HepG2 (cell line): ENCODE data around the gene TMEM145. TPM values are rescaled to one million over a fixed set of nuclear protein-coding genes. Genes with fewer than 3 reads are reported as not detected.

ENCODE experiments used
- ATAC-seq: fragments of 200-7000 bp; cut with Tn5 transposase; 3 replicates; pipeline ENCODE4 v1.9.1; 2020; ENCODE audit warnings: mild to moderate bottlenecking, moderate library complexity
- BruUV-seq: library from RNA; stranded (reverse); fragments of 400-500 nt; replicated peaks from 2 replicates; lab custom pipeline; 2021; lab: Mats Ljungman, UMichigan
- CTCF ChIA-PET: fragments of 300-600 bp; formaldehyde crosslinking; extraction: SDS; loops from one replicate; lab custom pipeline; 2021; ENCODE audit warnings: low total read pairs, inconsistent platforms, low intra/inter-chr PET ratio; lab: Yijun Ruan, JAX
- POLR2A ChIA-PET: fragments of 350-600 bp; sonication (Branson Sonifier 250); formaldehyde crosslinking; loops from one replicate; lab custom pipeline; 2020; ENCODE audit warnings: antibody characterized with exemption, inconsistent platforms; lab: Yijun Ruan, JAX
- DNase-seq: peaks from one replicate; pipeline ENCODE4 v3.0.0-alpha.2; 2015; ENCODE audit warnings: low spot score
- FAIRE-seq: peaks from 3 replicates; lab custom pipeline; 2011; peaks lifted over from hg19 to GRCh38; lab: Jason Lieb, UNC
- H2AFZ ChIP-seq: one replicate; pipeline ENCODE4 v1.6.1; 2011; ENCODE audit warnings: low read length, inconsistent platforms
- H3K27ac ChIP-seq: fragments of 300-600 bp; 3 replicates; pipeline ENCODE4 v1.8.0; 2011; ENCODE audit warnings: mixed run types, mild to moderate bottlenecking, mixed read lengths, low read length, inconsistent platforms; ENCODE audit not compliant: insufficient read depth; ENCODE audit errors: extremely low read length
- H3K27me3 ChIP-seq, 2 experiments: fragments of 200-600 bp in 1 of 2; 2 replicates in 1 of 2; 3 replicates in 1 of 2; pipeline versions ENCODE4 v1.6.0 to v1.8.0; 2011; ENCODE audit warnings: low read length in 2 of 2, mild to moderate bottlenecking in 2 of 2, moderate library complexity in 2 of 2, inconsistent platforms in 1 of 2; ENCODE audit not compliant: insufficient read depth in 2 of 2, control insufficient read depth in 1 of 2
- H3K36me3 ChIP-seq, 2 experiments: fragments of 200-600 bp in 1 of 2; replicated peaks in 1 of 2; 2 replicates in 1 of 2; 3 replicates in 1 of 2; pipeline versions ENCODE4 v1.5.1 to v1.8.0; 2011; ENCODE audit warnings: low read length in 2 of 2, inconsistent platforms in 1 of 2; ENCODE audit not compliant: insufficient read depth in 2 of 2, control insufficient read depth in 1 of 2
- H3K4me1 ChIP-seq: 2 replicates; pipeline ENCODE4 v1.5.1; 2012; ENCODE audit warnings: low read length, inconsistent platforms; ENCODE audit not compliant: insufficient read depth
- H3K4me2 ChIP-seq: 2 replicates; pipeline ENCODE4 v1.6.0; 2011; ENCODE audit warnings: low read depth, low read length, inconsistent platforms
- H3K4me3 ChIP-seq, 3 experiments: fragments of 200-600 bp in 1 of 3; sonication (generic), shearing (Covaris generic) in 1 of 3; replicated peaks in 1 of 3; 2 replicates each; pipeline ENCODE4 v1.5.1; 2011 to 2016; ENCODE audit warnings: low read length in 3 of 3, inconsistent platforms in 2 of 3, low read depth in 2 of 3, mild to moderate bottlenecking in 2 of 3, control low read depth in 1 of 3, mixed read lengths in 1 of 3; ENCODE audit not compliant: insufficient read depth in 1 of 3
- H3K79me2 ChIP-seq: one replicate; pipeline ENCODE4 v1.6.1; 2011; ENCODE audit warnings: low read length, inconsistent platforms; ENCODE audit not compliant: insufficient read depth
- H3K9ac ChIP-seq: 2 replicates; pipeline ENCODE4 v1.6.0; 2011; ENCODE audit warnings: mild to moderate bottlenecking, low read depth, low read length, inconsistent platforms; ENCODE audit not compliant: insufficient read depth
- H3K9me3 ChIP-seq: 2 replicates; pipeline ENCODE4 v1.5.1; 2012; ENCODE audit warnings: mild to moderate bottlenecking, low read length
- H4K20me1 ChIP-seq: 2 replicates; pipeline ENCODE4 v1.6.0; 2011; ENCODE audit warnings: inconsistent platforms, mild to moderate bottlenecking, low read length, moderate library complexity; ENCODE audit not compliant: insufficient read depth
- GTF3A ChIP-seq: sonication (generic); formaldehyde crosslinking; conservative IDR thresholded peaks from 2 replicates; pipeline ENCODE4 v1.4.0; 2020; ENCODE audit warnings: mild to moderate bottlenecking, missing genetic modification reagents
- IRX3 ChIP-seq: sonication (generic); formaldehyde crosslinking; IDR thresholded peaks from 2 replicates; pipeline ENCODE4 v1.8.1; 2023; ENCODE audit warnings: mild to moderate bottlenecking, low read depth, missing genetic modification reagents, borderline replicate concordance
- KMT2B ChIP-seq: IDR thresholded peaks from 2 replicates; pipeline ENCODE4 v1.6.1; 2016; ENCODE audit warnings: missing genetic modification reagents, missing compliant biosample characterization
- MIXL1 ChIP-seq: IDR thresholded peaks from 2 replicates; pipeline ENCODE4 v1.6.1; 2016
- RXRA ChIP-seq: sonication (generic); formaldehyde crosslinking; IDR thresholded peaks from 2 replicates; pipeline ENCODE4 v1.5.1; 2020; ENCODE audit warnings: missing genetic modification reagents
- TEAD2 ChIP-seq: sonication (generic); formaldehyde crosslinking; IDR thresholded peaks from 2 replicates; pipeline ENCODE4 v1.9.0; 2021; ENCODE audit warnings: missing genetic modification reagents
- XBP1 ChIP-seq: sonication (generic); formaldehyde crosslinking; IDR thresholded peaks from 2 replicates; pipeline ENCODE4 v1.5.0; 2020; ENCODE audit warnings: missing genetic modification reagents
- ZNF17 ChIP-seq: sonication (generic); formaldehyde crosslinking; IDR thresholded peaks from 2 replicates; pipeline ENCODE4 v1.5.0; 2020; ENCODE audit warnings: mild to moderate bottlenecking, missing genetic modification reagents
- ZNF678 ChIP-seq: sonication (generic); formaldehyde crosslinking; IDR thresholded peaks from 2 replicates; pipeline ENCODE4 v1.4.0; 2020; ENCODE audit warnings: mild to moderate bottlenecking, missing genetic modification reagents
- ZSCAN25 ChIP-seq: sonication (generic); formaldehyde crosslinking; IDR thresholded peaks from 2 replicates; pipeline ENCODE4 v1.8.0; 2022; ENCODE audit warnings: mild to moderate bottlenecking, missing genetic modification reagents
- WGBS: methylation state at CpG from one replicate; pipeline ENCODE4 v1.1.6; 2017; ENCODE audit warnings: low lambda C conversion rate; 5-methylcytosine and 5-hydroxymethylcytosine counted together
- in situ Hi-C: cut with HindIII; loops from 2 replicates; pipeline ENCODE4 v1.10.0; 2017; ENCODE audit warnings: low pct_unique_long_range_greater_than_20kb; ENCODE audit not compliant: extremely low pct_ligation_motif_present
- intact Hi-C: fragments of 100-400 bp; cut with micrococcal nuclease; formaldehyde crosslinking; loops from one replicate; pipeline ENCODE4 v1.10.0; 2022; ENCODE audit not compliant: unreplicated experiment
- polyA plus RNA-seq, 8 experiments: library from polyadenylated mRNA; depleted of rRNA in 3 of 8; stranded (reverse) in 7 of 8; unstranded in 1 of 8; fragments of >200 nt; fragmentation: Illumina TruSeq in 4 of 8; extraction: Trizol in 4 of 8; gene quantifications; 2 replicates each; pipeline versions ENCODE4 v1.2.1 to v1.2.3, GENCODE V29; 2011 to 2016; ENCODE audit warnings: low read depth in 4 of 8, missing spikeins in 1 of 8, mixed read lengths in 1 of 8; ENCODE audit not compliant: insufficient read depth in 1 of 8
- total RNA-seq, 5 experiments: library from RNA; depleted of rRNA; stranded (reverse); fragments of >200 nt; fragmentation: Illumina TruSeq; extraction: Trizol; gene quantifications; 2 replicates each; pipeline ENCODE4 v1.2.3, GENCODE V29; 2016; ENCODE audit warnings: low read depth in 1 of 5
- TF ChIP-seq, protein P1 (sequence below): sonication (generic); formaldehyde crosslinking; IDR thresholded peaks from 2 replicates; pipeline ENCODE4 v1.4.0; 2020; ENCODE audit warnings: missing genetic modification reagents
- TF ChIP-seq, protein P2 (sequence below): sonication (generic); formaldehyde crosslinking; IDR thresholded peaks from 2 replicates; pipeline ENCODE4; 2020; ENCODE audit warnings: missing genetic modification reagents, mild to moderate bottlenecking, borderline replicate concordance

The TMEM145 gene
- total and polyA plus RNA-seq, 2 of the 13 experiments (the other 11 are each of a cell fraction or from before 2014, with no cell fraction given), result 0.07 to 5.1 TPM

DNA sequence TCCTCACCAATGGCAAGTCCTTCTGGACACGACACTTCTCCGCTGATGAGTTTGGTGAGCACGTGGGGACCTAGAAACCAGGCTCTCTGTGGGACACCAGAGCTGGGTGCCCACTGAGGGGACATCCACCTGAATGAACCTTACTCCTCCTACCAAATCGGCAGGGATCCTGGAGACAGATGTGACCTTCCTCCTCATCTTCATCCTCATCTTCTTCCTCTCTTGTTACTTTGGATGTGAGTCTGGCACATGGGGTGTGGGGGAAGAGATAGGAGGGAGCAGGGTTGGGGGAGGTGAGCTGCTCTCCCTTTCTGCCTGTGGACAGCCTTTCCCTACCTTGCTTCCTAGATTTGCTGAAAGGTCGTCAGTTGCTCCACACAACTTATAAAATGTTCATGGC is 1.9 kb downstream of the TMEM145 start:
- Histone ChIP-seq H3K27me3 (peaks cover 0 to 11% of the 10 kb centered on the region in 2 experiments; a peak in 3 of 5 replicates), H3K36me3 (no peaks in the 10 kb centered on the region), H3K9ac (no peak overlapping the region), H3K79me2 (no peaks in the 10 kb centered on the region), H4K20me1 (no peaks in the 10 kb centered on the region), H3K27ac (no peak overlapping the region), H3K4me3 (no peak overlapping the region), H3K4me1 (peaks cover 40% of the 10 kb centered on the region), H3K4me2 (no peak overlapping the region), H2AFZ (no peak overlapping the region), H3K9me3 (no peaks in the 10 kb centered on the region)
- no TSS peak for BruUV-seq
- DNase-seq (no peak), ATAC-seq (no peak), FAIRE-seq (no peak)
- ChIA-PET CTCF (no interaction called here), POLR2A (no interaction called here)
- intact Hi-C loops (no loop called here), in situ Hi-C loops (no loop called here)
- WGBS, result 41% methylated on average over 4 of the region's 5 CpGs
- TF ChIP-seq IRX3 (CRISPR knock-in tag) (no peak), RXRA (CRISPR knock-in tag) (no peak)

DNA sequence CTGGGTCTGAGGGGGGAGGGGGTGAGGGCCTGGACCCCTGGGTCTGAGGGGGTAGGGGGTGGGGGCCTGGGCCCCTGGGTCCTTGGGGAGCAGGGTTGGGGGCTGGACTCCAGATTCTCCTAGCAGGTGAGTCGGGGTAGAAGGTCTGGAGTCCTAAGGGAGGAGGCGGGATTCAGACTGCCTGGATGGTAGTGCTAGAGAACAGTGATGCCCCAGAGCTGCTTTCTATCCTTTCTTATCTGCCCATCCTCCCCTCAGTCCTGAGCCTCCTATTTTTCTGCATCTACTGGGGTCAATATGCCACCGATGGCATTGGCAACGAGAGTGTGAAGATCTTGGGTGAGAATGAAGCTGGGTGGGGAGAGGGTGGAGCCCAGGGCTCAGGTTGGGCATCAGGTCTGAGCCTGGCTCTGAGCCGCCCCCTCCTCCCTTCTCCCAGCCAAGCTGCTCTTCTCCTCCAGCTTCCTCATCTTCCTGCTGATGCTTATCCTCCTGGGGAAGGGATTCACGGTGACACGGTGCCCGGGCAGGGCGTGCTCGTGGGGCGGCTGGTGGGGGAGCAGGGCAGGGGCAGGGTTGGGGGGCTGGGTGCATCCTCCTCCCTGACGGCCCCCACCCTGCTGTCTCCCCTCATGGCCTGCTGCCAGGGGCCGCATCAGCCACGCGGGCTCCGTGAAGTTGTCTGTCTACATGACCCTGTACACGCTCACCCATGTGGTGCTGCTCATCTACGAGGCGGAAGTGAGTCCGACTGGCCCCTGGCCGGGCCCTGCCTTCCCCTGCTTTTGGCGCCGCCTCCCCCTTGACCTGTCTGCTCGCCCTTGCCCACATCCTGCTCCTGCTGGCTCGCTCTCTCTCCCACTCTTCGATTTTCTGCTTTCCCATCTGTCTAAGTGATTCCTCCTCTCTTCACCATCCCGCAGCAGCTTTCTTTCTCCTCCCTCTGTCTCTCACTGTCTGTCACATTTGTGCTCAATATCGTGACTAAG is 3.4 kb downstream of the TMEM145 start:
- Histone ChIP-seq H3K9me3 (no peaks in the 10 kb centered on the region), H3K79me2 (no peaks in the 10 kb centered on the region), H3K27ac (no peak overlapping the region), H3K4me1 (peaks cover 40% of the 10 kb centered on the region), H3K4me2 (peak overlapping the region; percentile 99), H3K36me3 (no peaks in the 10 kb centered on the region), H2AFZ (peak overlapping the region; percentile 90), H3K9ac (peak overlapping the region; percentile 37; the same call in 1 of the 2 replicates), H4K20me1 (no peaks in the 10 kb centered on the region), H3K27me3 (peaks cover 0 to 15% of the 10 kb centered on the region in 2 experiments; a peak in 3 of 5 replicates), H3K4me3 (peak overlapping the region; percentile 46 to 70 (median 54))
- WGBS, result 11% methylated on average over 19 of the region's 28 CpGs
- intact Hi-C loops, result loop anchor here (1.0 kb wide), 1 partner anchor 9 kb away; the partner anchor contains the start of gene MEGF8
- no TSS peak for BruUV-seq
- in situ Hi-C loops, result no loop called here
- ChIA-PET CTCF (no interaction called here), POLR2A (interaction anchor here (0.7 to 1.1 kb wide), 3 partner anchors 14 to 109 kb away, joined by 3 to 5 read pairs (median 3); partner anchors contain the start of genes PAFAH1B3 and PRR19)
- FAIRE-seq (no peak), DNase-seq (peak; percentile 46), ATAC-seq (peak; percentile 78)
- TF ChIP-seq ZNF678 (CRISPR knock-in tag), result 0 out of 2 replicates have a peak, but pooled peaks have one; percentile 31
- TF ChIP-seq, protein P1, sequence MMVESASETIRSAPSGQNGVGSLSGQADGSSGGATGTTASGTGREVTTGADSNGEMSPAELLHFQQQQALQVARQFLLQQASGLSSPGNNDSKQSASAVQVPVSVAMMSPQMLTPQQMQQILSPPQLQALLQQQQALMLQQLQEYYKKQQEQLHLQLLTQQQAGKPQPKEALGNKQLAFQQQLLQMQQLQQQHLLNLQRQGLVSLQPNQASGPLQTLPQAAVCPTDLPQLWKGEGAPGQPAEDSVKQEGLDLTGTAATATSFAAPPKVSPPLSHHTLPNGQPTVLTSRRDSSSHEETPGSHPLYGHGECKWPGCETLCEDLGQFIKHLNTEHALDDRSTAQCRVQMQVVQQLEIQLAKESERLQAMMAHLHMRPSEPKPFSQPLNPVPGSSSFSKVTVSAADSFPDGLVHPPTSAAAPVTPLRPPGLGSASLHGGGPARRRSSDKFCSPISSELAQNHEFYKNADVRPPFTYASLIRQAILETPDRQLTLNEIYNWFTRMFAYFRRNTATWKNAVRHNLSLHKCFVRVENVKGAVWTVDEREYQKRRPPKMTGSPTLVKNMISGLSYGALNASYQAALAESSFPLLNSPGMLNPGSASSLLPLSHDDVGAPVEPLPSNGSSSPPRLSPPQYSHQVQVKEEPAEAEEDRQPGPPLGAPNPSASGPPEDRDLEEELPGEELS (CRISPR knock-in tag), result peak; percentile 21; the same call in 1 of the 2 replicates
- TF ChIP-seq, protein P2, sequence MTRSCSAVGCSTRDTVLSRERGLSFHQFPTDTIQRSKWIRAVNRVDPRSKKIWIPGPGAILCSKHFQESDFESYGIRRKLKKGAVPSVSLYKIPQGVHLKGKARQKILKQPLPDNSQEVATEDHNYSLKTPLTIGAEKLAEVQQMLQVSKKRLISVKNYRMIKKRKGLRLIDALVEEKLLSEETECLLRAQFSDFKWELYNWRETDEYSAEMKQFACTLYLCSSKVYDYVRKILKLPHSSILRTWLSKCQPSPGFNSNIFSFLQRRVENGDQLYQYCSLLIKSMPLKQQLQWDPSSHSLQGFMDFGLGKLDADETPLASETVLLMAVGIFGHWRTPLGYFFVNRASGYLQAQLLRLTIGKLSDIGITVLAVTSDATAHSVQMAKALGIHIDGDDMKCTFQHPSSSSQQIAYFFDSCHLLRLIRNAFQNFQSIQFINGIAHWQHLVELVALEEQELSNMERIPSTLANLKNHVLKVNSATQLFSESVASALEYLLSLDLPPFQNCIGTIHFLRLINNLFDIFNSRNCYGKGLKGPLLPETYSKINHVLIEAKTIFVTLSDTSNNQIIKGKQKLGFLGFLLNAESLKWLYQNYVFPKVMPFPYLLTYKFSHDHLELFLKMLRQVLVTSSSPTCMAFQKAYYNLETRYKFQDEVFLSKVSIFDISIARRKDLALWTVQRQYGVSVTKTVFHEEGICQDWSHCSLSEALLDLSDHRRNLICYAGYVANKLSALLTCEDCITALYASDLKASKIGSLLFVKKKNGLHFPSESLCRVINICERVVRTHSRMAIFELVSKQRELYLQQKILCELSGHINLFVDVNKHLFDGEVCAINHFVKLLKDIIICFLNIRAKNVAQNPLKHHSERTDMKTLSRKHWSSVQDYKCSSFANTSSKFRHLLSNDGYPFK (CRISPR knock-in tag), result peak; percentile 86; the same call in 1 of the 2 replicates
- TF ChIP-seq GTF3A, result no peak
- no peak for TF ChIP-seq TEAD2 (CRISPR knock-in tag)
- TF ChIP-seq XBP1, result no peak
- no peak for TF ChIP-seq MIXL1 (CRISPR knock-in tag)
- no peak for TF ChIP-seq ZNF17 (CRISPR knock-in tag)
- TF ChIP-seq ZSCAN25 (CRISPR knock-in tag), result 0 out of 2 replicates have a peak, but pooled peaks have one; percentile 24
- 0 out of 2 replicates have a peak, but pooled peaks have one; percentile 20 for TF ChIP-seq KMT2B
